Measurements from ENCODE around the gene SKAP1. TPM values are rescaled to one million over a fixed set of nuclear protein-coding genes. Genes with fewer than 3 reads are reported as not detected.
A peak's percentile ranks its signal among the peaks of the same experiment; 100 is the strongest.

SKAP1 gene
- total and polyA plus RNA-seq, 2 of the 13 experiments (the other 11 are each of a cell fraction or from before 2014, with no cell fraction given) = 0.21 TPM; not detected in 1

DNA sequence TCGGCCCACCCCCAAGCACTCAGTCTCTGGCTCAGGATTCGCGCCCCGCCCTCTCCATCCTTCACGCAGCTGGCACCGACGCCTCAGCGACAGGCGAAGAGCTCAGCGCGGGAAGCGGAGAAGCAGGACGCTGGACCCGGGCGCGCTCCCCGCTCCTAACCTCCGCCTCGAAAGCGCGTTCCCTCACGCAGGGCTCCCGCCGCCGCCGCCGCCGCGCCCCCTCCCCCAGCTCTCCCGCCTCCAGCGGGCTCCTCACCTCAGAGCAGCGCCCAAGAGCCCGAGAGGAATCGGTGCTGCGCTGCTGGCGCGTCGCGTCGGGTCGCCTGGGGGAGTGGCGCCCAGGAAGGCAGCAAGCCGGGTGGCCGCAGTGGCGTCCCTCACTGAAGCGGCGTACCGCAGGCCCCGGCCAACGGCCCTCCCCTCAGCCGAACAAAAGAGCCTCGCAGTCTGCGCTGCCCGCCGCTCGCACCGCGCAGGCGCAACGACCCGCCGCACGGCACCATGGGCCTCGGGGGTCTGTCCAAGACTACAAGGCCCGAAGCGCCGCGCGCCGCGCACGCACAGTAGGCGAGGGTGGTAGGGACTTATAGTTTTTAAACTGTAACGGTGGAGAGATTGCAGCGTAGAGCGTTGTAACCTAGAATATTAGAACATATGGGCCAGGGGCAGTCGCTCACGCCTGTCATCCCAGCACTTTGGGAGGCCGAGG, 328.8 kb downstream of the SKAP1 start, which contains the start of gene CBX1 (continued):
- TF ChIP-seq, protein P1, sequence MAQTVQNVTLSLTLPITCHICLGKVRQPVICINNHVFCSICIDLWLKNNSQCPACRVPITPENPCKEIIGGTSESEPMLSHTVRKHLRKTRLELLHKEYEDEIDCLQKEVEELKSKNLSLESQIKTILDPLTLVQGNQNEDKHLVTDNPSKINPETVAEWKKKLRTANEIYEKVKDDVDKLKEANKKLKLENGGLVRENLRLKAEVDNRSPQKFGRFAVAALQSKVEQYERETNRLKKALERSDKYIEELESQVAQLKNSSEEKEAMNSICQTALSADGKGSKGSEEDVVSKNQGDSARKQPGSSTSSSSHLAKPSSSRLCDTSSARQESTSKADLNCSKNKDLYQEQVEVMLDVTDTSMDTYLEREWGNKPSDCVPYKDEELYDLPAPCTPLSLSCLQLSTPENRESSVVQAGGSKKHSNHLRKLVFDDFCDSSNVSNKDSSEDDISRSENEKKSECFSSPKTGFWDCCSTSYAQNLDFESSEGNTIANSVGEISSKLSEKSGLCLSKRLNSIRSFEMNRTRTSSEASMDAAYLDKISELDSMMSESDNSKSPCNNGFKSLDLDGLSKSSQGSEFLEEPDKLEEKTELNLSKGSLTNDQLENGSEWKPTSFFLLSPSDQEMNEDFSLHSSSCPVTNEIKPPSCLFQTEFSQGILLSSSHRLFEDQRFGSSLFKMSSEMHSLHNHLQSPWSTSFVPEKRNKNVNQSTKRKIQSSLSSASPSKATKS (CRISPR knock-in tag; IDR thresholded peaks at IDR 0.05) = no peak
- TF ChIP-seq HCFC1 (IDR thresholded peaks at IDR 0.05; ENCODE audit: low read depth, low read length) (peak; percentile 83), ZNF335 (CRISPR knock-in tag; IDR thresholded peaks at IDR 0.05) (0 out of 2 replicates have a peak, but pooled peaks have one; percentile 72), CBX1 (IDR thresholded peaks at IDR 0.05; ENCODE audit: low read depth) (peak; percentile 44), ZNF101 (CRISPR knock-in tag; IDR thresholded peaks at IDR 0.05; ENCODE audit: borderline replicate concordance, low read depth) (peak; percentile 72; the same call in 1 of the 2 replicates), ZNF558 (CRISPR knock-in tag; IDR thresholded peaks at IDR 0.05; ENCODE audit: borderline replicate concordance) (peak; percentile 81; the same call in 1 of the 2 replicates), ZFAT (CRISPR knock-in tag; conservative IDR thresholded peaks at IDR 0.05) (no peak), BORCS8-MEF2B (CRISPR knock-in tag; IDR thresholded peaks at IDR 0.05) (peak; percentile 66; the same call in 1 of the 2 replicates), ZSCAN29 (CRISPR knock-in tag; conservative IDR thresholded peaks at IDR 0.05) (peak; percentile 95; the same call in 1 of the 2 replicates), SPEN (CRISPR knock-in tag; IDR thresholded peaks at IDR 0.05; ENCODE audit: low read depth) (peak; percentile 96), KDM6A (CRISPR knock-in tag; IDR thresholded peaks at IDR 0.05; ENCODE audit: low read depth) (no peak), NCOR1 (IDR thresholded peaks at IDR 0.05; ENCODE audit: borderline replicate concordance, low read length) (no peak), ZNF788 (CRISPR knock-in tag; IDR thresholded peaks at IDR 0.05; ENCODE audit: borderline replicate concordance) (peak; percentile 100), KAT8 (CRISPR knock-in tag; IDR thresholded peaks at IDR 0.05) (peak; percentile 92), JUND (CRISPR knock-in tag; IDR thresholded peaks at IDR 0.05) (0 out of 2 replicates have a peak, but pooled peaks have one; percentile 34)
- TF ChIP-seq, protein P2, sequence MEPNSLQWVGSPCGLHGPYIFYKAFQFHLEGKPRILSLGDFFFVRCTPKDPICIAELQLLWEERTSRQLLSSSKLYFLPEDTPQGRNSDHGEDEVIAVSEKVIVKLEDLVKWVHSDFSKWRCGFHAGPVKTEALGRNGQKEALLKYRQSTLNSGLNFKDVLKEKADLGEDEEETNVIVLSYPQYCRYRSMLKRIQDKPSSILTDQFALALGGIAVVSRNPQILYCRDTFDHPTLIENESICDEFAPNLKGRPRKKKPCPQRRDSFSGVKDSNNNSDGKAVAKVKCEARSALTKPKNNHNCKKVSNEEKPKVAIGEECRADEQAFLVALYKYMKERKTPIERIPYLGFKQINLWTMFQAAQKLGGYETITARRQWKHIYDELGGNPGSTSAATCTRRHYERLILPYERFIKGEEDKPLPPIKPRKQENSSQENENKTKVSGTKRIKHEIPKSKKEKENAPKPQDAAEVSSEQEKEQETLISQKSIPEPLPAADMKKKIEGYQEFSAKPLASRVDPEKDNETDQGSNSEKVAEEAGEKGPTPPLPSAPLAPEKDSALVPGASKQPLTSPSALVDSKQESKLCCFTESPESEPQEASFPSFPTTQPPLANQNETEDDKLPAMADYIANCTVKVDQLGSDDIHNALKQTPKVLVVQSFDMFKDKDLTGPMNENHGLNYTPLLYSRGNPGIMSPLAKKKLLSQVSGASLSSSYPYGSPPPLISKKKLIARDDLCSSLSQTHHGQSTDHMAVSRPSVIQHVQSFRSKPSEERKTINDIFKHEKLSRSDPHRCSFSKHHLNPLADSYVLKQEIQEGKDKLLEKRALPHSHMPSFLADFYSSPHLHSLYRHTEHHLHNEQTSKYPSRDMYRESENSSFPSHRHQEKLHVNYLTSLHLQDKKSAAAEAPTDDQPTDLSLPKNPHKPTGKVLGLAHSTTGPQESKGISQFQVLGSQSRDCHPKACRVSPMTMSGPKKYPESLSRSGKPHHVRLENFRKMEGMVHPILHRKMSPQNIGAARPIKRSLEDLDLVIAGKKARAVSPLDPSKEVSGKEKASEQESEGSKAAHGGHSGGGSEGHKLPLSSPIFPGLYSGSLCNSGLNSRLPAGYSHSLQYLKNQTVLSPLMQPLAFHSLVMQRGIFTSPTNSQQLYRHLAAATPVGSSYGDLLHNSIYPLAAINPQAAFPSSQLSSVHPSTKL (CRISPR knock-in tag; IDR thresholded peaks at IDR 0.05) = 0 out of 2 replicates have a peak, but pooled peaks have one; percentile 40
- TF ChIP-seq, protein P3, sequence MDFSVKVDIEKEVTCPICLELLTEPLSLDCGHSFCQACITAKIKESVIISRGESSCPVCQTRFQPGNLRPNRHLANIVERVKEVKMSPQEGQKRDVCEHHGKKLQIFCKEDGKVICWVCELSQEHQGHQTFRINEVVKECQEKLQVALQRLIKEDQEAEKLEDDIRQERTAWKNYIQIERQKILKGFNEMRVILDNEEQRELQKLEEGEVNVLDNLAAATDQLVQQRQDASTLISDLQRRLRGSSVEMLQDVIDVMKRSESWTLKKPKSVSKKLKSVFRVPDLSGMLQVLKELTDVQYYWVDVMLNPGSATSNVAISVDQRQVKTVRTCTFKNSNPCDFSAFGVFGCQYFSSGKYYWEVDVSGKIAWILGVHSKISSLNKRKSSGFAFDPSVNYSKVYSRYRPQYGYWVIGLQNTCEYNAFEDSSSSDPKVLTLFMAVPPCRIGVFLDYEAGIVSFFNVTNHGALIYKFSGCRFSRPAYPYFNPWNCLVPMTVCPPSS (IDR thresholded peaks at IDR 0.05) = no peak
- TF ChIP-seq, protein P4, sequence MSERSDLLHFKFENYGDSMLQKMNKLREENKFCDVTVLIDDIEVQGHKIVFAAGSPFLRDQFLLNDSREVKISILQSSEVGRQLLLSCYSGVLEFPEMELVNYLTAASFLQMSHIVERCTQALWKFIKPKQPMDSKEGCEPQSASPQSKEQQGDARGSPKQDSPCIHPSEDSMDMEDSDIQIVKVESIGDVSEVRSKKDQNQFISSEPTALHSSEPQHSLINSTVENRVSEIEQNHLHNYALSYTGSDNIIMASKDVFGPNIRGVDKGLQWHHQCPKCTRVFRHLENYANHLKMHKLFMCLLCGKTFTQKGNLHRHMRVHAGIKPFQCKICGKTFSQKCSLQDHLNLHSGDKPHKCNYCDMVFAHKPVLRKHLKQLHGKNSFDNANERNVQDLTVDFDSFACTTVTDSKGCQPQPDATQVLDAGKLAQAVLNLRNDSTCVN (CRISPR knock-in tag; IDR thresholded peaks at IDR 0.05; ENCODE audit: borderline replicate concordance) = no peak
- TF ChIP-seq, protein P5, sequence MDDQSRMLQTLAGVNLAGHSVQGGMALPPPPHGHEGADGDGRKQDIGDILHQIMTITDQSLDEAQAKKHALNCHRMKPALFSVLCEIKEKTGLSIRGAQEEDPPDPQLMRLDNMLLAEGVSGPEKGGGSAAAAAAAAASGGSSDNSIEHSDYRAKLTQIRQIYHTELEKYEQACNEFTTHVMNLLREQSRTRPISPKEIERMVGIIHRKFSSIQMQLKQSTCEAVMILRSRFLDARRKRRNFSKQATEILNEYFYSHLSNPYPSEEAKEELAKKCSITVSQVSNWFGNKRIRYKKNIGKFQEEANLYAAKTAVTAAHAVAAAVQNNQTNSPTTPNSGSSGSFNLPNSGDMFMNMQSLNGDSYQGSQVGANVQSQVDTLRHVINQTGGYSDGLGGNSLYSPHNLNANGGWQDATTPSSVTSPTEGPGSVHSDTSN (CRISPR knock-in tag; IDR thresholded peaks at IDR 0.05; ENCODE audit: borderline replicate concordance) = peak; percentile 17; the same call in 1 of the 2 replicates

Measured in HepG2 (cell line).